Measurements from ENCODE around the gene PPBP.

The PPBP gene

GRCh38 chr4:74006009-74006476 lies 18.1 kb upstream of the PPBP start:
- TF ChIP-seq, protein P1, sequence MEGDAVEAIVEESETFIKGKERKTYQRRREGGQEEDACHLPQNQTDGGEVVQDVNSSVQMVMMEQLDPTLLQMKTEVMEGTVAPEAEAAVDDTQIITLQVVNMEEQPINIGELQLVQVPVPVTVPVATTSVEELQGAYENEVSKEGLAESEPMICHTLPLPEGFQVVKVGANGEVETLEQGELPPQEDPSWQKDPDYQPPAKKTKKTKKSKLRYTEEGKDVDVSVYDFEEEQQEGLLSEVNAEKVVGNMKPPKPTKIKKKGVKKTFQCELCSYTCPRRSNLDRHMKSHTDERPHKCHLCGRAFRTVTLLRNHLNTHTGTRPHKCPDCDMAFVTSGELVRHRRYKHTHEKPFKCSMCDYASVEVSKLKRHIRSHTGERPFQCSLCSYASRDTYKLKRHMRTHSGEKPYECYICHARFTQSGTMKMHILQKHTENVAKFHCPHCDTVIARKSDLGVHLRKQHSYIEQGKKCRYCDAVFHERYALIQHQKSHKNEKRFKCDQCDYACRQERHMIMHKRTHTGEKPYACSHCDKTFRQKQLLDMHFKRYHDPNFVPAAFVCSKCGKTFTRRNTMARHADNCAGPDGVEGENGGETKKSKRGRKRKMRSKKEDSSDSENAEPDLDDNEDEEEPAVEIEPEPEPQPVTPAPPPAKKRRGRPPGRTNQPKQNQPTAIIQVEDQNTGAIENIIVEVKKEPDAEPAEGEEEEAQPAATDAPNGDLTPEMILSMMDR (IDR thresholded peaks at IDR 0.05; ENCODE audit: low read depth, low read length, poor library complexity, severe bottlenecking) = no peak
- TF ChIP-seq EZH2phosphoT487 (IDR thresholded peaks at IDR 0.05; ENCODE audit: borderline replicate concordance, low read length) = no peak
- no peaks in the 10 kb centered on the region for H3K27me3 ChIP-seq (ENCODE audit: control insufficient read depth, low read length)
- H3K4me1 ChIP-seq (ENCODE audit: control insufficient read depth, low read length) = no peaks in the 10 kb centered on the region
- no peak overlapping the region for H3K4me3 ChIP-seq (ENCODE audit: low read length)
- H3K36me3 ChIP-seq (ENCODE audit: control insufficient read depth, low read length) = no peaks in the 10 kb centered on the region
- H3K27ac ChIP-seq (ENCODE audit: low read depth, low read length) = no peak overlapping the region
- H3F3A ChIP-seq (ENCODE audit: control insufficient read depth, insufficient read depth) = no peaks in the 10 kb centered on the region
- no peak overlapping the region for H3K4me2 ChIP-seq (ENCODE audit: low read length)
- H3K79me2 ChIP-seq (ENCODE audit: control insufficient read depth, low read length) = no peaks in the 10 kb centered on the region
- no peaks in the 10 kb centered on the region for H3K9me2 ChIP-seq (replicated peaks; ENCODE audit: control insufficient read depth, low read length)
- no peaks in the 10 kb centered on the region for H4K20me1 ChIP-seq (ENCODE audit: control insufficient read depth, insufficient read depth, low read depth, low read length)
- H3K9me3 ChIP-seq (ENCODE audit: control insufficient read depth, insufficient read depth, low read length) = no peaks in the 10 kb centered on the region

- H3K36me3 ChIP-seq (ENCODE audit: control insufficient read depth, low read length) = no peaks in the 10 kb centered on the region
- no peak overlapping the region for H3K27ac ChIP-seq (ENCODE audit: low read depth, low read length)
- H3K4me3 ChIP-seq (ENCODE audit: low read length) = no peak overlapping the region
Measured at GRCh38 chr4:74005528-74005927, 17.5 kb upstream of the PPBP start.

GRCh38 chr4:74004668-74005067 lies 16.7 kb upstream of the PPBP start:
- Histone ChIP-seq H3K4me3 (ENCODE audit: low read length) (no peak overlapping the region), H4K20me1 (ENCODE audit: control insufficient read depth, insufficient read depth, low read depth, low read length) (no peaks in the 10 kb centered on the region), H3F3A (ENCODE audit: control insufficient read depth, insufficient read depth) (no peaks in the 10 kb centered on the region), H3K4me1 (ENCODE audit: control insufficient read depth, low read length) (no peaks in the 10 kb centered on the region), H3K4me2 (ENCODE audit: low read length) (no peak overlapping the region), H3K9me3 (ENCODE audit: control insufficient read depth, insufficient read depth, low read length) (no peaks in the 10 kb centered on the region), H3K9me2 (replicated peaks; ENCODE audit: control insufficient read depth, low read length) (no peaks in the 10 kb centered on the region), H3K36me3 (ENCODE audit: control insufficient read depth, low read length) (no peaks in the 10 kb centered on the region), H3K79me2 (ENCODE audit: control insufficient read depth, low read length) (no peaks in the 10 kb centered on the region), H3K27ac (ENCODE audit: low read depth, low read length) (no peak overlapping the region), H3K27me3 (ENCODE audit: control insufficient read depth, low read length) (no peaks in the 10 kb centered on the region)
- no peak for TF ChIP-seq EZH2phosphoT487 (IDR thresholded peaks at IDR 0.05; ENCODE audit: borderline replicate concordance, low read length)

More at GRCh38 chr4:74005528-74005927, 17.5 kb upstream of the PPBP start:
- TF ChIP-seq, protein P1 (IDR thresholded peaks at IDR 0.05; ENCODE audit: low read depth, low read length, poor library complexity, severe bottlenecking) = no peak
- TF ChIP-seq EZH2phosphoT487 (IDR thresholded peaks at IDR 0.05; ENCODE audit: borderline replicate concordance, low read length) = no peak
- H3F3A ChIP-seq (ENCODE audit: control insufficient read depth, insufficient read depth) = no peaks in the 10 kb centered on the region
- H3K9me2 ChIP-seq (replicated peaks; ENCODE audit: control insufficient read depth, low read length) = no peaks in the 10 kb centered on the region
- no peaks in the 10 kb centered on the region for H3K79me2 ChIP-seq (ENCODE audit: control insufficient read depth, low read length)
- no peaks in the 10 kb centered on the region for H4K20me1 ChIP-seq (ENCODE audit: control insufficient read depth, insufficient read depth, low read depth, low read length)
- no peaks in the 10 kb centered on the region for H3K9me3 ChIP-seq (ENCODE audit: control insufficient read depth, insufficient read depth, low read length)
- no peaks in the 10 kb centered on the region for H3K4me1 ChIP-seq (ENCODE audit: control insufficient read depth, low read length)
- no peaks in the 10 kb centered on the region for H3K27me3 ChIP-seq (ENCODE audit: control insufficient read depth, low read length)
- no peak overlapping the region for H3K4me2 ChIP-seq (ENCODE audit: low read length)

DNA sequence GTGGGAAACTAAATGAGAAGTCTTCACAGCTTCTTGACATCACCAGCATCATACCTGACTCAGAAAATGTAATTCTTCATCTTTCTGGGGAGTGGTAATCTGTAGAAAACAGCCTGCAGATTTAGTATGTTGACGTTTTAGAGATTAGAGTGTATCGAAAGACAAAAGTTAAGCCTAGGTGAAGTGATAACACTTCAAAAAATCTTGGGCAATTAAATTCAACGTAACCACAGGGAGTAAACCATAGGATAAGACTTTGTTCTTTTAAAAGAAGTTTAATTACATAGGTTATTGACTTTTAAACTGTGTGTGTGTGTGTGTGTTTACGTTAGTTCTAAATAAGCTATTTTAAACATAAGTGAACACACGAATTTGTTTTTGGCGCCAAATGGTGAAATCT lies 12.3 kb upstream of the PPBP start:
- Histone ChIP-seq H3K36me3 (ENCODE audit: control insufficient read depth, low read length) (no peaks in the 10 kb centered on the region), H3K27ac (ENCODE audit: low read depth, low read length) (no peak overlapping the region), H3K4me3 (ENCODE audit: low read length) (no peak overlapping the region), H3K9me3 (ENCODE audit: control insufficient read depth, insufficient read depth, low read length) (no peaks in the 10 kb centered on the region), H4K20me1 (ENCODE audit: control insufficient read depth, insufficient read depth, low read depth, low read length) (no peaks in the 10 kb centered on the region), H3K27me3 (ENCODE audit: control insufficient read depth, low read length) (no peaks in the 10 kb centered on the region), H3K4me2 (ENCODE audit: low read length) (no peak overlapping the region), H3F3A (ENCODE audit: control insufficient read depth, insufficient read depth) (no peaks in the 10 kb centered on the region), H3K4me1 (ENCODE audit: control insufficient read depth, low read length) (no peaks in the 10 kb centered on the region), H3K79me2 (ENCODE audit: control insufficient read depth, low read length) (no peaks in the 10 kb centered on the region), H3K9me2 (replicated peaks; ENCODE audit: control insufficient read depth, low read length) (no peaks in the 10 kb centered on the region)
- TF ChIP-seq EZH2phosphoT487 (IDR thresholded peaks at IDR 0.05; ENCODE audit: borderline replicate concordance, low read length) = no peak
- TF ChIP-seq, protein P1 (IDR thresholded peaks at IDR 0.05; ENCODE audit: low read depth, low read length, poor library complexity, severe bottlenecking) = no peak

Measured in DOHH2 (cell line).